A549 treated with dexamethasone at 1 μM for 4 hours (cell line): ENCODE results near the gene OR2AG1. TPM values are rescaled to one million over a fixed set of nuclear protein-coding genes. Genes with fewer than 3 reads are reported as not detected.

ENCODE experiments used
- total RNA-seq: library from RNA; stranded (reverse); fragments of 200-300 nt; extraction: Qiagen RNA extraction; gene quantifications from 5 replicates; pipeline ENCODE4 v1.2.3, GENCODE V29; 2022

OR2AG1 gene, protein sequence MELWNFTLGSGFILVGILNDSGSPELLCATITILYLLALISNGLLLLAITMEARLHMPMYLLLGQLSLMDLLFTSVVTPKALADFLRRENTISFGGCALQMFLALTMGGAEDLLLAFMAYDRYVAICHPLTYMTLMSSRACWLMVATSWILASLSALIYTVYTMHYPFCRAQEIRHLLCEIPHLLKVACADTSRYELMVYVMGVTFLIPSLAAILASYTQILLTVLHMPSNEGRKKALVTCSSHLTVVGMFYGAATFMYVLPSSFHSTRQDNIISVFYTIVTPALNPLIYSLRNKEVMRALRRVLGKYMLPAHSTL
- not detected in 5 replicates for total RNA-seq

DNA sequence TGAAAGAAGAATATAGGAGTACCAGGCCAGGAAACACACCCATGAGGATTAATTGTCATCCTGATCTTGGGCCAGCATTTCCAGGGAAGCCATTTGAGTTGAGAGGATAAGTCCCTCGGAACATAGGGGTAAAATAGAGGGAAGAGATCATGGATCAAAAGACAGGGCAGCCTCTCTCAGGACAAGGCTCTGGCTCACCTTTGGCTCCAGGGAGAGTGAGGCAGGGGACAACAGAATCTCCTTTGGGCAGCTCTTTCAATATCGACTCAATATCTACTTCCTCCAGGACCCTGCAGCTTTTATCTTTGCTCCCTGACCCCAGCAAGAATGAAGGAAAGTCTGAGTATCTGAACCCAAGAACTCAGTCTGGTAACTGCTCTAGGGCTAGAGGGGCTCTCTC, at the start of gene OR2AG1:
Gene OR2AG1, plus strand, starts transcription at position 301 of the 400 bp plus-strand sequence. CDS start 2,018 bp downstream, outside the sequence.

DNA sequence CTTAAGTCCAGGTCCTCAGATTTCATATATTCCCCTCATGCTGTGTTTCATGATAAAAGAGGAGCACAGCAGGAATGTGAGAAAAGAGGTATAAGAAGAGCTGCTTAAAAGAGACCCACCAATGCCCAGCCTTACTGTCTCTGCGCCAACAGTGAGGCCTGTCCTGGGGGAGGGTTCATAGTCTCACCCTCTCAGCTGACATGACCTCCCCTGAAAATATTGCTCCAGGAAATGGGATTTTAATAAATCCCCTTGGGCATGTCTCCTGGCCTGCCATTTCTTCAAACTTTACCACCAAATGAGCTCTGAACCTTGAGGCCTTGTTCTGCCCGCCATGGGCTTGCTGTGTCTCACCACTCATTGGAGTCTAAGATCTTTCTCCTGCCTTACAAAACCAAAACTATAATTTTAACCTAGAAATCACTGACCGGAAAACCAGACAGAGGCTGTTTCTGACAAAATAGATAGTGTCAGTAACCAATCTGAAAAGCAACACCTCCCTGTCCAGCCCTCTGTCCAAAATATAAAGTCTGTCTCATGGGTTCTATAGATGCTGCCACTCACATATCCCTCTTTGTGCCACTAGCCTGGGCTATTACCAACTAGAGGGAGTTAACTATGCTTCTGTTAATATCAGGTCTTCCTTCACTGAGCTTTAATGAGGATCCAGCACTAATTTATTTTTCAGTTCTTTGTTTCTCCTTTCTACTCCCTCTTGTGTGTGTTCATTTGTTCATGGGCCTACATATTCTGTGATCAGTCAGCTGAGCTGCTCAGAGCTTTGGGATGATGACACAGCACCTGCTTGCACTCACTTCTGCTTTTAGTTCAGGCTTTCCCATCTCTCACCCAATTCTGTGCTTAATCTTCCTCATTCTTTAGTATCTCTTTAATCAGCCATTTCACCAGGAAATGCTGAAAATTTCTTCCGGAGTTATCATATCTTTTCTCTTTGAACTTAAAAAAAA, 10.6 kb upstream of the OR2AG1 start, which contains the start of gene OR2AG2:
Gene OR2AG2, minus strand, starts transcription at position 51 of the 968 bp plus-strand sequence. CDS start 3,019 bp downstream, outside the sequence.

DNA sequence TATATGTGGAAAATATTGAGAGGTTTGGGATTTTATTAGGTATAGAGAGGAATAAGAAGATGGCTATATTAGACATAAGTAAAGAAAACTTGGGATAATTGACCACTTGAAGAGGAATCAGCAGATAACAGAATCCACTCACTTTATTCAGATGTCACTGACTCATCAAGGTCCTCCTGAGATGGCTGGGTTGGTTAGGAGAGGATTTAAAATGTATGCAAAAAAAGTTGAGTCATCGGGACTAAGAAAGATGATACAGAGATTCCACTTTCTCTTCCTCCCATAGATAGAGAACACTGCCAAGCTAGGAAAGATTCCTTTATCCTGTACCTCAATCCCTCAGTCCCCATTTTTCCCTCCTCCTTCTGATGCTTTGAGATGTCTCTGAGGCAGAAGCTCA, 16.6 kb downstream of the OR2AG1 start, which contains the start of gene OR6A2:
Gene OR6A2, minus strand, starts transcription at position 288 of the 400 bp plus-strand sequence. CDS start 3,981 bp downstream, outside the sequence.

Other genes with a start within 250 kb of the OR2AG1 start
- 27.3 to 32.5 TPM (median 29.9 TPM) in 5 replicates for gene RRP8, start 179.4 kb upstream of the OR2AG1 start, total RNA-seq
- gene ILK, start 179.2 kb upstream of the OR2AG1 start, total RNA-seq: 97.1 to 120 TPM (median 118 TPM) in 5 replicates
- 208 to 263 TPM (median 228 TPM) in 5 replicates for gene TAF10, start 170.8 kb upstream of the OR2AG1 start, total RNA-seq
- 36.1 to 51.4 TPM (median 50.6 TPM) in 5 replicates for gene TPP1, start 163.6 kb upstream of the OR2AG1 start, total RNA-seq
- gene DCHS1, start 127.2 kb upstream of the OR2AG1 start, total RNA-seq: 0.07 to 0.15 TPM (median 0.09 TPM) in 5 replicates
- gene MRPL17, start 99.7 kb upstream of the OR2AG1 start, total RNA-seq: 79.3 to 116 TPM (median 95.2 TPM) in 5 replicates
- gene OR2AG2, start 11.0 kb upstream of the OR2AG1 start, total RNA-seq: 0.05 to 0.08 TPM (median 0.05 TPM) in 3 of 5 replicates, not detected in the others
- gene OR6A2, start 16.7 kb downstream of the OR2AG1 start, total RNA-seq: not detected in 5 replicates
- not detected in 5 replicates for gene OR10A5, start 62.7 kb downstream of the OR2AG1 start, total RNA-seq
- not detected in 5 replicates for gene OR10A2, start 80.0 kb downstream of the OR2AG1 start, total RNA-seq
- gene OR10A4, start 93.6 kb downstream of the OR2AG1 start, total RNA-seq: not detected in 5 replicates
- not detected in 5 replicates for gene OR2D2, start 109.5 kb downstream of the OR2AG1 start, total RNA-seq
- gene OR2D3, start 138.0 kb downstream of the OR2AG1 start, total RNA-seq: not detected in 5 replicates
- 0.76 to 1.2 TPM (median 0.97 TPM) in 5 replicates for gene ZNF215, start 143.4 kb downstream of the OR2AG1 start, total RNA-seq
- gene ZNF214, start 237.3 kb downstream of the OR2AG1 start, total RNA-seq: 0.54 to 1.1 TPM (median 0.88 TPM) in 5 replicates
- not detected in 5 replicates for gene NLRP14, start 237.5 kb downstream of the OR2AG1 start, total RNA-seq